Measurements from ENCODE around the gene COPZ2. TPM values are rescaled to one million over a fixed set of nuclear protein-coding genes. Genes with fewer than 3 reads are reported as not detected.
"Not testable (repeated sequence)": the region's sequence is repeated elsewhere in the genome, so short reads cannot be mapped to it uniquely, and the experiment has no call there.

The COPZ2 gene
- total and polyA plus RNA-seq, 2 donors (not counting 1 experiment from before 2014, with no cell fraction given) = 1.0 to 2.3 TPM

GRCh38 chr17:48084932-48085331, 47.3 kb upstream of the COPZ2 start:
- intact Hi-C loops (cut with micrococcal nuclease) = no loop called here

DNA sequence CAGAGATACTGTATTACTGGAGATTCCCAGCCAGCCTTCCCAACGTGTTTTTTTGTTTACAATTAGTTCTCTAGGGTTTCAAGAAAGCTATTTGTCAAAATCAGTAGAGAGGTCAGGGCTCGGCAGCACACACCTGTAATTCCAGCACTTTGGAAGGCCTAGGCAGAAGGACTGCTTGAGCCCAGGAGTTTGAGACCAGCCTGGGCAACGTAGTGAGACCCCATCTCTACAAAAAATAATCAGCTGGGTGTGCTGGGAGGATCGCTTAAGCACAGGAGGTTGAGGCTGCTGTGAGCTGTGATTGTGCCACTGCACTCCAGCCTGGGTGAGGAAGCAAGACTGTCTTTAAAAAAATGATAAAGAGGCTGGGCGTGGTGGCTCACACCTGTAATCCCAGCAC, 44.3 kb upstream of the COPZ2 start:
- Mint-ChIP-seq H3K4me1 (no peaks in the 10 kb centered on the region), H3K4me3 (no peak overlapping the region), H3K9me3 (ENCODE audit: insufficient read depth) (no peaks in the 10 kb centered on the region), H3K27me3 (no peaks in the 10 kb centered on the region), H3K27ac (no peak overlapping the region)
- no peaks in the 10 kb centered on the region for H3K27me3 ChIP-seq (replicated peaks in 1 of 4; ENCODE audit: control extremely low read depth in 1 of 4, control insufficient read depth in 3 of 4, insufficient read depth in 4 of 4, low read length in 3 of 4)
- ATAC-seq (ENCODE audit: low read depth) (no peak), DNase-seq (no peak)
- TF ChIP-seq CTCF (IDR thresholded peaks at IDR 0.05) (no peak), EZH2 (IDR thresholded peaks at IDR 0.05; ENCODE audit: borderline replicate concordance, insufficient read depth, low read depth, low read length, poor library complexity, severe bottlenecking) (no peak)
- no peak overlapping the region for H3K4me3 ChIP-seq (ENCODE audit: control extremely low read depth in 1 of 5, extremely low read depth in 1 of 5, insufficient read depth in 1 of 5, low read depth in 2 of 5, low read length in 4 of 5)
- no peak overlapping the region for H3K27ac ChIP-seq (ENCODE audit: low read length in 2 of 2)
- CTCF ChIA-PET = interaction anchor here (0.8 to 12.6 kb wide), 12 partner anchors 9 to 104 kb away, joined by 3 to 237 read pairs (median 15); partner anchors contain the start of gene SNX11
- no peak overlapping the region for H3K4me2 ChIP-seq (replicated peaks; ENCODE audit: low read depth, low read length, poor library complexity, severe bottlenecking)
- 100% methylated on average over 1 of the region's 5 CpGs for WGBS (ENCODE audit: insufficient coverage)
- peaks cover 34% of the 10 kb centered on the region for H4K20me1 ChIP-seq (ENCODE audit: control insufficient read depth, insufficient read depth, low read length, poor library complexity, severe bottlenecking)
- no peak overlapping the region for H2AFZ ChIP-seq (ENCODE audit: insufficient read depth, low read depth, low read length, poor library complexity, severe bottlenecking)
- peaks cover 69% of the 10 kb centered on the region for H3K79me2 ChIP-seq (ENCODE audit: control insufficient read depth, insufficient read depth, low read length)
- no peaks in the 10 kb centered on the region for H3K9me3 ChIP-seq (ENCODE audit: control extremely low read depth in 1 of 3, control insufficient read depth in 2 of 3, insufficient read depth in 1 of 3, low read length in 2 of 3)
- H3K9ac ChIP-seq (ENCODE audit: low read length) = no peak overlapping the region
- POLR2A ChIA-PET = interaction anchor here (0.7 kb wide), 1 partner anchor 49 kb away, joined by 4 read pairs; no protein-coding TSS in a partner anchor
- intact Hi-C loops (cut with micrococcal nuclease) = no loop called here
- no peaks in the 10 kb centered on the region for H3K36me3 ChIP-seq (replicated peaks in 1 of 2; ENCODE audit: control extremely low read depth in 1 of 2, control insufficient read depth in 1 of 2, extremely low read depth in 1 of 2, insufficient read depth in 2 of 2, low read length in 1 of 2)
- H3K4me1 ChIP-seq (ENCODE audit: control insufficient read depth in 2 of 2, insufficient read depth in 2 of 2, low read length in 2 of 2) = no peaks in the 10 kb centered on the region

More at GRCh38 chr17:48084932-48085331, 47.3 kb upstream of the COPZ2 start:
- CTCF ChIA-PET = interaction anchor here (0.6 to 3.5 kb wide), 3 partner anchors 22 to 49 kb away, joined by 3 to 11 read pairs (median 4); partner anchors contain the start of gene SNX11
- no peaks in the 10 kb centered on the region for H3K9me3 Mint-ChIP-seq (ENCODE audit: insufficient read depth)
- Histone ChIP-seq H2AFZ (ENCODE audit: insufficient read depth, low read depth, low read length, poor library complexity, severe bottlenecking) (no peak overlapping the region), H3K27me3 (replicated peaks in 1 of 4; ENCODE audit: control extremely low read depth in 1 of 4, control insufficient read depth in 3 of 4, insufficient read depth in 4 of 4, low read length in 3 of 4) (no peaks in the 10 kb centered on the region), H3K9me3 (ENCODE audit: control extremely low read depth in 1 of 3, control insufficient read depth in 2 of 3, insufficient read depth in 1 of 3, low read length in 2 of 3) (no peaks in the 10 kb centered on the region), H3K4me3 (ENCODE audit: control extremely low read depth in 1 of 5, extremely low read depth in 1 of 5, insufficient read depth in 1 of 5, low read depth in 2 of 5, low read length in 4 of 5) (no peak overlapping the region), H3K27ac (ENCODE audit: low read length in 2 of 2) (no peak overlapping the region), H3K79me2 (ENCODE audit: control insufficient read depth, insufficient read depth, low read length) (peaks cover 67% of the 10 kb centered on the region), H3K9ac (ENCODE audit: low read length) (no peak overlapping the region), H4K20me1 (ENCODE audit: control insufficient read depth, insufficient read depth, low read length, poor library complexity, severe bottlenecking) (peaks cover 28% of the 10 kb centered on the region), H3K4me1 (ENCODE audit: control insufficient read depth in 2 of 2, insufficient read depth in 2 of 2, low read length in 2 of 2) (no peaks in the 10 kb centered on the region), H3K36me3 (replicated peaks in 1 of 2; ENCODE audit: control extremely low read depth in 1 of 2, control insufficient read depth in 1 of 2, extremely low read depth in 1 of 2, insufficient read depth in 2 of 2, low read length in 1 of 2) (no peaks in the 10 kb centered on the region), H3K4me2 (replicated peaks; ENCODE audit: low read depth, low read length, poor library complexity, severe bottlenecking) (no peak overlapping the region)
- no peak overlapping the region for H3K4me3 Mint-ChIP-seq
- H3K27ac Mint-ChIP-seq = no peak overlapping the region
- TF ChIP-seq CTCF (IDR thresholded peaks at IDR 0.05) = no peak
- no peak for TF ChIP-seq EZH2 (IDR thresholded peaks at IDR 0.05; ENCODE audit: borderline replicate concordance, insufficient read depth, low read depth, low read length, poor library complexity, severe bottlenecking)
- WGBS (ENCODE audit: insufficient coverage) = 60% methylated on average over 1 of the region's 2 CpGs
- no peak for ATAC-seq (ENCODE audit: low read depth)
- no peaks in the 10 kb centered on the region for H3K27me3 Mint-ChIP-seq
- POLR2A ChIA-PET = no interaction called here
- DNase-seq = no peak
- H3K4me1 Mint-ChIP-seq = peaks cover 3% of the 10 kb centered on the region

GRCh38 chr17:48077152-48077551, 39.6 kb upstream of the COPZ2 start:
- H3K27ac Mint-ChIP-seq; H3K4me1 ChIP-seq (ENCODE audit: control insufficient read depth in 2 of 2, insufficient read depth in 2 of 2, low read length in 2 of 2); POLR2A ChIA-PET; H3K9ac ChIP-seq (ENCODE audit: low read length); H3K4me3 Mint-ChIP-seq; H3K4me1 Mint-ChIP-seq; H3K9me3 Mint-ChIP-seq (ENCODE audit: insufficient read depth); intact Hi-C loops (cut with micrococcal nuclease); H3K4me2 ChIP-seq (replicated peaks; ENCODE audit: low read depth, low read length, poor library complexity, severe bottlenecking); H3K9me3 ChIP-seq (ENCODE audit: control extremely low read depth in 1 of 3, control insufficient read depth in 2 of 3, insufficient read depth in 1 of 3, low read length in 2 of 3); H2AFZ ChIP-seq (ENCODE audit: insufficient read depth, low read depth, low read length, poor library complexity, severe bottlenecking); H3K27ac ChIP-seq (ENCODE audit: low read length in 2 of 2); DNase-seq; H3K27me3 ChIP-seq (replicated peaks in 1 of 4; ENCODE audit: control extremely low read depth in 1 of 4, control insufficient read depth in 3 of 4, insufficient read depth in 4 of 4, low read length in 3 of 4); H3K27me3 Mint-ChIP-seq; H3K4me3 ChIP-seq (ENCODE audit: control extremely low read depth in 1 of 5, extremely low read depth in 1 of 5, insufficient read depth in 1 of 5, low read depth in 2 of 5, low read length in 4 of 5); ATAC-seq (ENCODE audit: low read depth): not testable (repeated sequence)
- Histone ChIP-seq H3K79me2 (ENCODE audit: control insufficient read depth, insufficient read depth, low read length) (peaks cover 31% of the 10 kb centered on the region), H3K36me3 (replicated peaks in 1 of 2; ENCODE audit: control extremely low read depth in 1 of 2, control insufficient read depth in 1 of 2, extremely low read depth in 1 of 2, insufficient read depth in 2 of 2, low read length in 1 of 2) (peaks cover 7 to 18% of the 10 kb centered on the region in 2 experiments), H4K20me1 (ENCODE audit: control insufficient read depth, insufficient read depth, low read length, poor library complexity, severe bottlenecking) (peaks cover 18% of the 10 kb centered on the region)
- 100% methylated on average over 1 of the region's 10 CpGs for WGBS (ENCODE audit: insufficient coverage)
- CTCF ChIA-PET = interaction anchor here (0.6 to 12.6 kb wide), 7 partner anchors 21 to 93 kb away, joined by 3 to 228 read pairs (median 5); no protein-coding TSS in a partner anchor
